ENCODE data around the gene RAPGEF4.

The RAPGEF4 gene

DNA sequence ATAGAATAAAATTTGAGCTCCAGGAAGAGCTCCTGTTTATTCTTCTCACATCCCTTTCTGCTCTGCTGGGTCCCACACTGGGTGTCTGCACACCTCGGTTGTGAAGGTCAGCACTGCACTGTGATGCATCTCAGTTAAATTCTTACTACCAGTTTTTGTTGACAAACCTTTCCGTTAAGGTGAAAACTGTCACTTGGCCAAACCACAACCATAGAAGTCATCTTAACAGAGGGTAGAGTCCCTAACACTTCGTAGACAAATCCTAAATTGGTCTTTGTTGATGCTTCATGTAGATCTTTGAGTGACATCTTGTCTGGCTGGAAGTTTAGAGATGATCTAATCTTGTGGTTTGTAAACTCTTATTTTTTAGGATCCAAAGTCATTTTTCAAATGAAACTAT lies 172.6 kb downstream of the RAPGEF4 start:
- DNase-seq (ENCODE audit: low spot score), result no peak

DNA sequence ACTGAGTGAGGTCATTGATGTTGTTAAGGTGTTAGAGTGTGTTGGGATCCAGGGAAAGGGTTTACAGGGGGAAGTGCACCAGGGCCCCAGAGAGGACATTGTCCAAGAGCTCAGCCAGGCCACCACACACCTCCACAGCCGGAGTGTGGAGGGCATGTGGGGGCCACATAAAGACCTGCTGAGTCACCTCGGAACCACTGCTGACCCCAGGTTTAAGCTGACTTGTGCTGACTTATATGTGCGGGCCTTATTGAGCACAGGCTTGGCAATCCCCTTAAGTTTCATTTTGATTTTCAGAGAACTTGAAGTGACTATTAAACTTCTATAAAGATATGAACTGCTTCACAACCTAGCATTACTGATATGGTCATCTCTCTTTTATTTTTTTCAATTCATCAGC lies 173.8 kb downstream of the RAPGEF4 start:
- DNase-seq (ENCODE audit: low spot score), result no peak

DNA sequence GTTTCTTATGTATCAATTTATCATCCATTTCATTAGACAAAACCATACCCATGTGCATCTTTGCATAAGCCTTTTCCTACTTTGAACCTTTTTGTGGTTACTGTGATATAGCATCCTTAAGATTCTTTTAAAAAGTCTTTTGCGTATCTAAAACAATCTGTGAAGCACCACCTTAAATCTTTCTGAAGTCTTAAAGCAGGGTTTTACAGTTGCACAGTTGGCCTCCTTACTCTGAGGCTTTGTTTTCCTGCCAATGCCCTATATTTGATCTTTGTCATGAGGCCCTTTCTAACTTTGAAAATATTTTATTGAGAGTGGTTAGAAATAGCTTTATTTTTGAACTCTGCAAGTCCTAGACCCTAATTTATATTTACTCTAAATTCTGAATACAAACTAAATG lies 176.6 kb downstream of the RAPGEF4 start:
- DNase-seq (ENCODE audit: low spot score), result no peak

DNA sequence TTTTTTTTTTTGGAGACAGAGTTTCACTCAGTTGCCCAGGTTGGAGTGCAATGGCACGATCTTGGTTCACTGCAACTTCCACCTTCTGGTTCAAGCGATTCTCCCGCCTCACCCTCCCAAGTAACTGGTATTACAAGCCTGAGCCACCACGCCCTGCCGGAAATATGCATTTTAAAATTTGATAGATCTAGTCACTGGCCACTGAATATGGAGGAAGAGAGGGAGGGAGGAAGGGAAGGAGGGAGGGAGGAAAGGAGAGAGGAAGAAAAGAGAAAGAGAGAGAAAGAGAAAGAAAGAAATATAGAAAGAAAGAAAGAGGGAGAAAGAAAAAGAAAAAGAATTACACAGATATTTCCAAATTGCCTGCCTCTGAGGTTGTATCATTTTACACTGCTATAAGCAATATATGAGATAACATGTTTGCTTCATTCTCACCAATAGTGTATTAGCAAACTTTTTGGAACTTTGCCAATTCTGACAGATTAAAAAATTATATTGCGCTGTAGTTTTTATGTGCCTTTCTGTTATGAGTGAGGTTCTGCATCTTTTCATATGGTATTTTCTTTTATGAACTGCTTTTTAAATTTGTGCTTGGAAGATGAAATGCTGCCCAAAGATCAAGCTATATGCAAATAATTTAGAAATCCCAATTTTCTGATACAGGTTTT lies 178.8 kb downstream of the RAPGEF4 start:
- DNase-seq (ENCODE audit: low spot score), result no peak

DNA sequence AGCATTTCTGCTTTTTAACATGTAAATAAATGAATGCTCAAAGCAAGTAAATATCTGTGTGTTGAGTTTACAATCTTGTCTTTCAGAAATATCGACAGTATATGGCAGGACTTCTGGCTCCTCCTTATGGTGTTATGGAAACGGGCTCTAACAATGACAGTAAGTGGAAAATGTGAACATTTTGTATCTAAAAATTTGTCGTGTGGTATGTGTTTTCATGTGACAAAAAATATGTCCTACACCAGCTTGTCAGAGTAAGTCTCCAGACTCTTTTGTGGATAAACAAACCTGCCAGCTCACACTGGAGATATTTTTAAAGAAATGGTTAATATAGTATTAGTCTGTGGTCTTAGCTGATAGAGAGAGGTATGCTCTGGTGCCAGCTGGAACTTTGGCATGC lies 182.1 kb downstream of the RAPGEF4 start:
- no peak for DNase-seq (ENCODE audit: low spot score)

DNA sequence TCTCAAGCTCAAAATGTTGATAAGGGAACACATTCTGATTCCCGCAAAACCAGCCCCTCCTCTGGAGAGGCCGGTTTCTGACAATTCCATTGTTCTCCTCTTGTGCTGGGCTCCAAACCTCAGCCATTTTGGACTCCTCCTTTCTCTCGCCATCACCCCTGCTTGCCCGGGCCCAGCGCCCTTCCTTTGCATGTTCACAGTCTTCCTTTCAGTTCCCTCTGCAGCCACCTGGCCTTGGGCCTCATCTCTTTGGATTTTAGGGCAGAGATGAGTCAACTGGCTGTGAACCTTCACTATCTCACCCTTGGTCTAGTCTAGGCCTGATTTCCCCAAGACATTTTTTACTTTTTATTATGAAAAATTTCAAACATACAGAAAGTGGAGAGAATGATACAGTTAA lies 184.1 kb downstream of the RAPGEF4 start:
- DNase-seq (ENCODE audit: low spot score), result no peak

DNA sequence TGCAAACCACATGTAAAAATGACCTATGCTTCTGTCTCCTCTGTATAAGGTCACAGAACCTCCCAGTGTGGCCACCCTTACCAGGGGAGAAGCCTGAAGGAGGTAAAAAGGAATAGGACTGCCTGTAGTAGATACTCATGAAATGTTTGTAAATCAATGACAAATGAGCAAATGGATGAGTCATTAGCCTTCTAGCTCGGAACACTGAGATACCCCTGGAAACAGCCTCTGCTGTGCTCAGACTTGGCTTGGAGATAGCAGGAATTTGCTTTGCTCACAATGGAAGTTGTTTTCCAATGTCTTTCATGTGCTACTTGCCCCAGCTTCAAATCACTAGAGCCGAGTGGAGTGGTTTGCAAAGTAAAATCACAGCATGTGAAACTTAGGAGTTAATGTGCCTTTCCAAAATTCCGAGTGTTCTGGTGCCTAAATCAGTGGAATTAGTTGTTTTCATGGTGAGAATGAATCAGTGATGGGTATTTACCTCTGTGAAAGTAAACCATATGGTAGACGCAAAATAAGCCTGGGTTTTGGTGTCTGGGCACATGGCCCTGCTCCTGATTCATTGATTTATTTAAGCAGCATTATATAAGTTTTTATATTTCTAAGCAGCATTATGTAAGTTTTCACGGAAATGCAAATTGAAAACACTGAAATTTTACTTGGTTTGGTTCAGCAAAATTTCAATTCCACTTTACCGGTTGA lies 186.0 kb downstream of the RAPGEF4 start:
- no peak for DNase-seq (ENCODE audit: low spot score)

DNA sequence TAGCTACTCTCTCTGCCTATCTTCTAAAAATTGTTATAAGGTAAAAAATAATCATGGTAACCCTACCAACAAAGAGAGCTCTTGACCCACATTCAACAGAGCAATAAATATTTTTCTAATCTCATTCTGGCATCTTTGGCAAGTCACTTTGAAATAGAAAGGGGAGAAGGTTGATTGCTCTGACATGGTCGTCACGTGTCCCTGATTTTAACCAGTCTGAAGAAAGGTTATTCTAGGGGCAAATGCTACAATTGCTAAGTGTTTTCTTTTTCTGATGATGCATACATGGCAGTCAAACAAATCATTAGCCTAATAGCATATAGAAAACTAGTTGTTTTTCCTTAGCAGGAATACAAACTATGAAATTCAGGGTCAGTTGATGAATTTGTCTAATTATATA lies 186.7 kb downstream of the RAPGEF4 start:
- no peak for DNase-seq (ENCODE audit: low spot score)

DNA sequence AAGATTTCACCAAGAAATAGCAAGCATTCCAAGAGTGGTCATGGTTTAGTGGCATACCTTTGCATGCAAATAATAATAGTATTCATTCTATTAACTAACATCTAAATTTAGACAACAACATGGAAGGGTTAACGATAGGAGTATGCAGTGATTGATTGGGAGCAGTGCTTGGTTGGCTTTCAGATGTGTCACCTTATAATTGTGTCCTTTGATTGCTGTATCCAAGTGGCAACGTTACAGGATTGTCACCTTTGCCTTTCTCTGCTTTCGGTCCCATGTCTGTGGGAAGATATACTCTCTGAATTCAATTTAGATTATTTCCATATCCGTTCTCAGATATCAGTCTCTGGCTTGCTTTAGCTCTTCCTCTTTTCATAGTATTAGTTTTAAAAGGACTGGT lies 187.2 kb downstream of the RAPGEF4 start:
- DNase-seq (ENCODE audit: low spot score), result no peak

DNA sequence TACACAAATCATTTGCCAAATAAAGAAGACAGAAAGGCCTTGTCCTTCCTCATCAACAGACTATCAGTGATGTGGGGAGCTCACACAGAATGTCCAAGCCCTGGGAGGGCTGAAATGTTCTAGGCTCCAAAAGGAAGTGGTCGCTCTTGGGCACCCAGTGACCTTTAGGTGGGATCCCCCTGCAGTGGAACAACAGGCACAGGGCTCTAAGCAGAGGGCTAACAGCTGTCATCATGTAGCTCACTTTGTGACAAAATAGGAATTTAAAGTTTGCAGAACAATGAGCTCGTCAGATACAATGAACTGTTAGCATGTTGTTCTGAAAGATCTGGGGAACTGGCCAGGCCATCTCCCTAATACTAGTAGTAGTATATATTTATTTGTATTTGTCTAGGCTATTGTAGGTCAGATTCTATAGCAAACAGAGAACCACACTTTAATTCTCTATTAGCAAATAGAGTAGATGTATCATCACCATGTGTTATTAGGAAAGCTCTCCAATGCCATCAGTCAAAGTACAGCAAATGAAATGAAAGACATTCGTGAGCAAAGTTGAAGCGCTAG lies 188.5 kb downstream of the RAPGEF4 start:
- no peak for DNase-seq (ENCODE audit: low spot score)

DNA sequence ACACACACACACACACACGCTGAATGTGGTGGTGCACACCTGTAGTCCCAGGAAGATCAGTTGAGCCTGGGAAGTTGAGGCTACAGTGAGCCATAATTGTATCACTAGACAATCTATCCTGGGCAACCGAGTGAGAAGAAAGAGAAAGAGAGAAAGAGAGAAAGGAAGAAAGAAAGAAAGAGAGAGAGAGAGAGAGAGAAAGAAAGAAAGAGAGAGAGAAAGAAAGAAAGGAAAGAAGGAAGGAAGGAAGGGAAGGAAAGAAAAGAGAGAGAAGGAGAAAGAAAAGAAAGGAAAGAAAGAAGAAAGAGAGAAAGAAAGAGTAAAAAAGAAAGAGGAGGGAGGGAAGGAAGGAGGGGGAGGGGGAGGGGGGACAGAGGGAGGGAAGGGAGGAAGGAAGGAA lies 190.0 kb downstream of the RAPGEF4 start:
- no peak for DNase-seq (ENCODE audit: low spot score)

DNA sequence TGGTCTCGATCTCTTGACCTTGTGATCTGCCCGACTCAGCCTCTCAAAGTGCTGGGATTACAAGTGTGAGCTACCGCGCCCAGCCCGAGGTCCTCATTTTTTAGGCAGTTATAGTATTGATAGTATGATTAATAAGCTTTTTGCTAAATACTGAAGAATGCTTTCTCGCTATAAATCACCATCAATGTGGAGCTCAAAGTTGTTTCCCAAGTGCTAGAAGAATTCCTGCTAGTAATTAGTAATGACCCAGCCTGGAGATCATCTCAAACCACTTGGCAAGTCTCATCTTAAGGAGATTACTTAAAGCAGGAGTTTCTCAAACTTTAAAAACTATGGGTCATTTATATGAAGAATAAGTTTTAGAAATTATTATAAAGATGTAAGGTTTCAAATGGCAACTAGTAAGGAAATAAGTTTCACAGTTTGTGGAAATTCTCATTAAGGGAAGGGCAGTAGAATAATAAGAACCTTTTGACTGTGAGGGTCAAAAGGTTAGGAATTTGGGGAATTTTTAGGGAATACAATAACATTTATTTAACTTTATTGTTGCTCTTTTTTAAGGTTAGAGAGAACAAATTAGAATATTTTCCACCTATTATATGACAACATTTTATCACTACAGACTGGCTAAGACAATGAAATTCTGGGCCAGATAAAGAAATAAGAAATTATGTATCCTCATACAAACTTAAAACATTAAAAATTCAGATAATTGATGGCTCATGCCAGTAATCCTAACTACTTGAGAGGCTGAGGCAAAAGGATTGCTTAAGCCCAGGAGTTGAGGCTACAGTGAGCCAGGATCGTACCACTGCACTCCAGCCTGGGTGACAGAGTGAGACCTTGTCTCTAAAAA lies 191.4 kb downstream of the RAPGEF4 start:
- DNase-seq (ENCODE audit: low spot score), result no peak

DNA sequence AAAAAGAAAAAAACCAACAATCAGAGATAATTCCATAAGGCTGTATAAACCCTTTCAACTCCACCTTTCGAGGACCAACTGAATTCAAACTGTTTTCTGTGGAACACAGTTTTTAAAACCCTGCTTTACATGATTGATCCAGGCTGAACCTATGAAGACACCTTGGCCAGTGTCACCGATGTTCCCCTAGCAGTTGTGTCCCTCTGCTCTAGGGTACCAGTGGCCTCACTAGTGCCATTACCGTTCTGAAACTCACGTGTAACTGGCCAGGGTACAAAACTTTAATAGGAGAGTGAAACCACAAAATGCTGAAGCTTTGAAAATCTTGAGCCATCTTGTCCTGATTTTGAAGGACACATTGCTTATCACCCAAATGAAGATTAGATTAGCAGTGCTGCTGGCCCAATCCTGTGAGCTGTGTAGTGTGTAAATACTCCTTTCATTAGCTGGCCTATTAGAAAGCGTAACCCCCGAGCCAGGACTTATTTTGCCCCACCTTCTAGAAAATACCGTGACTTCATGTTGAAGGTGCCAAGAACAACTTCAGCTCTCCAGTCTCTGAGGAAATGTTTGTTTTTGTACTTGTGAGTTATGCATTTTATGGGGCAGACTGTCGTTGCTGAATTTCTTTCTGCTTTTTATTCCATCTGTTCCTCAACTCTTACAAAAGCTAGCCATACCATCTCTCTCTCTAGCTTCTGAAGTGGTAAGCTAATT lies 192.2 kb downstream of the RAPGEF4 start:
- no peak for DNase-seq (ENCODE audit: low spot score)

DNA sequence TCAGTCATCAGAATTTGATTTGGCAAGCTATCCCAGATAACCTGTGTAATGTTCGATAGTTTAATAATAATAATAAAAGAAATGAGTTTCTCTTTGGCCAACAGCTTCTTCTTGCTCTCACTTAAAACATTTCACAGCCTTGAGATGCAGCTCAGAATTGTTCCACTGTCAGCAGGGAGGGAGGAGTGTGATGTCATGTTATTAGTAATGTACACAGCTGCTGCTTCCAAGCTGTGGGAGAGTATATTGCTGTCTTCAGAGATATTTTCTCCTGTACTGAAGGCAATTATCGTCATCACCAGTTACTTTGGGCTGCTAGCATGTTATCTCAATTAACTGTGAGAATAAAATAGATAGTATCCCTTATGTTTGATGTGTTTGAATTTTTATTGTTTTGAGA lies 193.1 kb downstream of the RAPGEF4 start:
- DNase-seq (ENCODE audit: low spot score), result no peak

DNA sequence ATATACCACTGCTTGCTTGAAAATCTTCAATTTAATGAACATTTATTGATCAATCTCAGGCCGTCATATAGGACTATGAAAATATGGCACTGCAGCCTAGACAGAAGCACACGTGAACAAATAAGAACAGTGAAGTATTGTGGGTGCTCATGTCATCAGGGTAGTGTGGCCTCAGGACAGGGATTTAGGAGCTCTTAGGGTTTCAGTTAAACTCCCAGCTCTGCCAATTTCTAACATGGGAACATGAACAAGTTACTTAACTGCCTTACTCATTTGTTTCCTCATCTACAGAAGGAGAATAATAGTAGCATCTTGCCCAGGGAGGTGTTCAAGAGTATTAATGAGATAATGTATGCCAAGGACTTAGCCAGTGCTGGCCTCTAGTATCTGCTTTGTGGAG lies 194.0 kb downstream of the RAPGEF4 start:
- DNase-seq (ENCODE audit: low spot score), result no peak

DNA sequence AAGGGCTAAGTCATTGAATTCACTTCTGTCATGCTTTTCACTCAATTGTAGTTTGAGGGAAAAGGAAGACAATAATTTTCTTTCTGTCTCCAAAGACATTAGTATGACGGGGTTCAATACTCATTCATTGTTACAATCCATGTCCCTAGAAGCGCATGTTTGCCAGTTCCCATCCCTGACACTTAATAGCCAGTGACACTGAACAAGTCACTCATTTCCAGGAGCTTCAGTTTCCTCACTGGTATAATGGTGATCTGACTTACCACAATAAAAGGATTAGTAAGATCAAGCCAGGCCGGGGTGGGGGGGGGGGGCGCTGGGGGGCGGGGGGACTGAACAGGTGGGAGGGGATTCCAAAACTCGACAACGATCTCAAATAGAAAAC lies 195.2 kb downstream of the RAPGEF4 start:
- DNase-seq (ENCODE audit: low spot score), result no peak

DNA sequence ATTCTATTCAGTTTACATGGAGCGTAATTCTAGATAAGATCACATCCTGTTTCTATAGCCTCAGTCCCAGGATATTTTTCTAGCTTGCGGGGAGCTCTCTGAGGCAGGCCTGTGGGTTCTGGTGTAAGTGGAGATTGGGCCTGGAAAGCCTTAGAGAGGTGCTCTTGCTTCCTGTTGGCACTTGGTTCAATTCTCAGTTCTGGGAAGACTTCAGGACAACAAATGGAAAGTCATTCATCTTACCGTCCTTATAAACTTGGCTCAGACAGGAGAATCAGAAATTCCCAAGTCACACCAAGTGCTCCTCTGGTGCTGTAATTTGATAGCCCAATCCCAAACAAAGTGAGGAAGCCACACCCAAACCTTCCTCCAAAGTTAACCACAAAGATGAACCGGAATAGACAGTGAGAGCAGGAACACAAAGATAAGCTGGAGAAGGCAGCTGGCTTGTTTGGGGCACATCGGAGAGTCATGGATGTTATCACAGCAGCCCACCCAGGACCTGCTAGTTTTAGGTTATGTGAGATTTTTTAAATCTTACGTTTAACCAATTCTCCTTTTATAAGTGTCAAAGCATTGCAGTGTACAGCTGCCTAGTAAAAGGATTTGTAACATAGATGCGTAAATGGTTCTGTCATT lies 195.7 kb downstream of the RAPGEF4 start:
- DNase-seq (ENCODE audit: low spot score), result no peak

DNA sequence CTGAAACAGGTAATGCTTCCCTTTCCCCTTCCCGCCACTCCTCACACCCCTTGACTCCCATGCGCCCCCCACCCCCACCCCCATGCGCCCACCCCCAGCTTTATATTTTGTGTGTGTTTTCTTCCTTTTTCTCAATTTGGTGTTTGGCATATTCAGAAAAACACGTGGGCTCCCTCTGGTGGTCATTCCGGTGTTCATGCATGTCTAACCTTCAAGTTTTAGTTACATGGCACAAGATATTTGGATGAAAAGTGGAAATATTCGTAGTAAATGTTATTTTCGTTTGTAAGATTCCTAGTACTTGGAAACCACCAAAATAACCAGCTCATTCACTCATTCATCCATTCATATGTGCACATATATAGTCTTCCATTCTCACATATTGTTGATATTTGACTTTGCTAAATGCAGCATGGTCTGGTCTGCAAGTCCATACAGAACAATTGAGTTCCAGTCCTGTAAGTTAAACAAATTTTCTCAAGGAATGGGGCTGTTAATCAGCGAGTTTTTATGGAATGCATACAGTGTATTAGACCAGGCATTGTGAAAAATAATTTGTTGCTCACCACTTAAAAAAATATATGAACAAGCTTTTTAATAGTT lies 196.4 kb downstream of the RAPGEF4 start:
- peak; percentile 56 for DNase-seq (ENCODE audit: low spot score)

DNA sequence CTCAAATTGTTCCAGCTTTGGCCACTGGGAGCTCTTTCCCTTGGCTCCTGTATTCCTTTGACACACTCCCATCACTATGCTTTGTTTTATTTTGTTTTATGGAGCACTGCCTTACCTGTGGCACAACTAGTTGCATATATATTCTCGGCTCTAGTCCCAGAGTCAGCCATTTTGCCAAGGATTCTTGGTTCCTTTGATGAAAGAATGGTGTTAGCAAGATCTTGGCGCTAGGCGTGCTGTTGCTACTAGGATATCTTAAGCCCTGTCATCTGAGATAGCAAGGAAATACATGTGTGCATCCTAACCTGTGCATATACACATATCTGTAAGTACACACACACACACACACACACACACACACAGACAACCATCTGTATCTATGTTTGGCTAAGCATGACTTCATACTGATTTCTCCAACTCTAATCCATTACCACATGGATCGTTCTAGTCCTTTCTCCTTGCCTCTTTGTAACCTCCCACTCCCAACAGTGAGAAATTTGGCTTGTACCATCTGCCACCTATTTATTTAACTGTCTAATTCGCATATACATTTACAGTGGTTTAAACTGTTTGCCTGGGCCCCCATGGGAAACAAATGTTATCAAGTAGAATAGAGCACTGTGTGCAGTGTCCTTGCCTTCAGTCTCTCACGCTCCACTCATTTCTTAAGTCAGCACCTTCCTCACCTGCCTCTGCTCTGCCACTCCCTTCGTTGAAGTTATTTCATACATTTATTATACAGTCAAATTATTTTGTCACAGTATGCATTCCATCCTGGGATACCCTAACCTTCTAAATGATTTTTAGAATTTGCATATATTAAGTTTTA lies 202.5 kb downstream of the RAPGEF4 start:
- DNase-seq (ENCODE audit: low spot score), result no peak

DNA sequence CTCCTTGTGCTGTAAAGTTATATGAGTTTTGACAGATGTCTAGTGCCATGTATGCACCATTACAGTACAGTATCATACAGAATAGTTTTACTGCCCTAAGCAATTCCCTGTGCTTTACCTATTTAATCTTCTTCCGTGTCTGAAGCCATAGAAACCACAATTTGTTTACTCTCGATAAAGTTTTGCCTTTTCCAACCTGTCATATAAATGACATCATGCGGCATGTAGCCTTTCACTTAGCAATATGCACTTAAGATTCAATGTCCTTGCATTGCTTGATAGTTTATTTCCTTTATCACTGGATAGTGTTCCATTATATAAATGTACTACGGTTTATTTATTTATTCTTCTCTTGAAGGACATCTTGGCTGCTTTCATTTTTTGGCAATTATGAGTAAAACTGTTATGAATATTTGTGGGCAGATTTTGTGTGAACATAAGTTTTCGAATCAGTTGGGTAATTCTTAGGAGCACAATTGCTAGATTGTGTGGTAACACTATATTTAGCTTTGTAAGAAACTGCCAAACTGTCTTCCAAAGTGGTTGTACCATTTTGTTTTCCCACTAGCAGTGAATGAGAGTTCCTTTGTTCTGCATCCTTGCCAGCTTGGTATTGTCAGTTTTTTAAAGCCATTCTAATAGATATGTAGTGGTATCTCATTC lies 203.2 kb downstream of the RAPGEF4 start:
- no peak for DNase-seq (ENCODE audit: low spot score)

All from globus pallidus (tissue), 1 donor.